ENCODE results near the gene CARMIL1.

The CARMIL1 gene

GRCh38 chr6:25312034-25312620 lies 33.0 kb downstream of the CARMIL1 start:
- no peak for DNase-seq

DNA sequence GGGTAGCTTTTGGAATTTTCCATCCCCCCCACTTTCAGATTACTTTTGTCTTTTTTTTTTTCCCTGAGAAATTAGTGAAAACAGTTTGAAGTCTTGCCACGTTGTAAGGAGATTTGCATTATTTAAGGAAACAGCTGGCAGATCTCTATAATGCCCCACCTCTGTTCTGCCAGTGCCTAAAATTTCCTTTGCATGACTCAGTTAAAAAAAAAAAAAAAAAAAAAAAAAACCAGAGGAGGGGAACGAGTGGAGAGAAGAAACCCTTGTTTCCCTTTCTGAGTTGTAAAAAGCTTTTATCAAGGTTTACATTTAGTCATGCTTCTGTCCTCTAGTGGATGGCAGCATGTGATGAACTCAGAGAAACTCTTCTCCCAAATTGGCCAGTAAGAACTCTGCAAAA lies 33.5 kb downstream of the CARMIL1 start:
- no peak for DNase-seq

DNA sequence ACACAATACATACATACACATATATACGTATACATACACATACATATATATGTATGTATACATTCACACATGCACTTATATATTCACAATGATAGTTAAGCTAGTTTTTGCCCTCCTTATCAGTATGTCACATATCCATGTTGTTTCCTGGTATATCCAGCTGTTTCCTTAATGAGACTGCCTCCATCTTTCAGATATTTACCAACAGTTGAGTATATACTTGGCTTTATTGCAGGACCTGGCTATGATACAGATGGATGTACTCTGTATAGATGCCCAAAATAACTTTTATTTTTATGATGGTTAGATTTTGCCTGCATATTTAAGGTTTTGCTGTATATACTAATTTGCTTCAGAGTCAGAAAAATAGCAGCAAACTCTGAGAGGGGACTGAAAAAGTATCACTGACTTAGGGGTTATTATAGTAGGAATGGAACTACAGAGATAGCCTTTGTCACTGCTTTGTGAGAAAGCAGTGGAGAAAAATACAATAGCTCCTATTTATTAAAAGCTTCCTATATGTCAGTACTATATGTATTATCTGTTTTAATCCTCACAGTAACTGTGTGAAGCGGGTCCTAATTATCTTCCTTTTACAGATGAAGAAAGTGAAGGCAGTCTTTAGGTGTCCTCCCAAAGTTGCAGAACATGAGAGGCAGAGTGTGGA lies 35.5 kb downstream of the CARMIL1 start:
- DNase-seq: no peak

GRCh38 chr6:25315194-25316177 lies 36.3 kb downstream of the CARMIL1 start:
- no peak for DNase-seq

- DNase-seq: no peak
Observed at GRCh38 chr6:25316626-25317025, 37.5 kb downstream of the CARMIL1 start.

- DNase-seq: no peak
Observed at GRCh38 chr6:25318589-25318988, 39.4 kb downstream of the CARMIL1 start.

GRCh38 chr6:25320459-25320858 lies 41.3 kb downstream of the CARMIL1 start:
- DNase-seq: no peak

GRCh38 chr6:25322692-25323091 lies 43.5 kb downstream of the CARMIL1 start:
- DNase-seq: no peak

DNA sequence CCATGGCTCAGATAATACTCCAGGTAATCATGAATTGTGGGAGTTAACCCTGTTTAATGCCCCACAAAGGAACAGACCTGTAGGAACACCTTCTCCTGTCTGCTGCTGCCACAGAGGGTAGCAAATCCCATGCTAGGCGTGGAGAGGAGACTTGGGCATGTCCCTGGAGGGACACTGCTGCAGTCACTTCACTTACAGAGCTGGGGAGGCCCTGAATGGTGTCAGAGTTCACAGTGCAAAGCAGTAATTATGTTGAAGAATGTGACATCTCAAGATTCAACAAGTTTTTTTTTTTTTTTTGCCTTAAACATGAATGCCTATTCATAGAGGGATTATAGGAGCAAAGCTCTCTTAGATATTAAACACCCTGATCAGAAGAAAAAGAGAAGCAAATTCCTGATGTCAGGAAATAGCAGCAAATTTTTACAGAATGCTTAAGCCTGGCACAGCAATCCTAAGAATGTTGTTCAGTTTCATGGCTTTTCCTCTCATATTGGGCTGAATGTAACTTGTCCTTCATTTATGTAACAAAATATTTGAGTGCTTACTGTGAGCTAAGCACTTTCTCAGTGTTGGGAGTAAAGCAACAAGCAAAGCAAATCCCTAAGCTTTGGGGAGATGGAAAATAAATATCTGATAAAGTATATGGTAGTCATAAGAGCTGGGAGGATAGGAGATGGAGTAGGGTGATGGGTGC lies 45.0 kb downstream of the CARMIL1 start:
- DNase-seq: no peak

DNA sequence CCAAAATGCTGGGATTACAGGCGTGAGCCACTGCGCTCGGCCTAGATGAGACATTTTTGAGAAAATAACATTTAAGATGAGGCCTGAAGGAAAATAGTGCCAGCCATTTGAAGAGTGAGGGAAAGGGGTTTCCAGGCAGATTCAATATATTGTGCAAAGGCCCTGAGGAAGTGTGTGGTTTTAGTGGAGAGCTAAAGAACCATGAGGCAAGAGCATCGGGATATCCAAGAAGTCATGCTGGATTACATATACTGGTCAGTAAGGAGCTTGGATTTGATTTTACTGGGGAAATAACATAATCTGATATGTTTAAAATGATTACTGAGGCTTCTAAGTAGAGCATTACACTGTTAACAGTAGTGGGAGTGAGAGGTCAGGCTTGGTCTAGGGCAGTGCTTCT lies 47.0 kb downstream of the CARMIL1 start:
- no peak for DNase-seq

GRCh38 chr6:25326960-25327359 lies 47.8 kb downstream of the CARMIL1 start:
- DNase-seq: no peak

GRCh38 chr6:25327432-25327831 lies 48.3 kb downstream of the CARMIL1 start:
- no peak for DNase-seq

- no peak for DNase-seq
Observed at GRCh38 chr6:25329161-25329817, 50.1 kb downstream of the CARMIL1 start.

- no peak for DNase-seq
Observed at GRCh38 chr6:25329982-25330381, 50.8 kb downstream of the CARMIL1 start.

DNA sequence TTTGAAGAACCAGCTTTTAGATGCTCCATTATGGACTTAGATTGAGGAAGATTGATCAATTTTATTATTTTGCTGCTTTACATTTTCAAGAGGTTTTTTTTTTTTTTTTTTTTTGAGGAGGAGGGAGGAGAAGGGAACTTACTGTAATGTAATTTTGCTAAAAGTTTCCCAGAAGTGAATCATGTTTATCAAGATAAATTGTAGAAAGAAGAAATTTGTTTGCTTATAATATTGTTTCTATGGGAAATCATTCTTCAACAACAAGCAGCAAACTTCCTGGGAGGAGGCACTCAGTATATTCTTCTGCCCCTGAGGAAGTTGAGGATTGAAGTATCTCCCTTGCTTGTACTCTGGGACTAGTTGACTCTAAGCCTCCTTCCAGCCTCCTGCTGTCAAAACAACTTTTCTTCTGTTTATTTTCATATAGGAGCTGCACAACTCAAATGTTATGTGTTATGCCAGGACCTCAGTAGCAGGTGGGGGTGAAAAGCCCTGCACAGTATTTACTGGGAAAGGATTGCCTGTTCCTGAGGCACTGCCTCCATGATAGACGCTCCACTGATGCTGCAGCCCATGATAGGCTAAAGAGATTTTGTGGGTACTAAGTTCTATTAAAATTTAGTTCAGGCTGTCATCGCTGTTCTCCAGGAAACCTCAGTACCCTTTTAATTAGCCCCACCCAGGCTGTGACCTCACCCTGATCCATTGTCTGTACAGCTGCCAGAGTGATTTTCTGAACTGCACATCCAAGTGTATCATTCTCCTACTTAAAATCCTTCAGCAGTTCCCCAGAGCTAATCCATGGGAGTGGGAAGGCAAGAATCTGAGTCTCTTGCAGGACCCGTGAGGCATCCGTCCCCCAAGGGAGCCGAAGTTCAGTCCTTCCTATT lies 51.9 kb downstream of the CARMIL1 start:
- DNase-seq: no peak

DNA sequence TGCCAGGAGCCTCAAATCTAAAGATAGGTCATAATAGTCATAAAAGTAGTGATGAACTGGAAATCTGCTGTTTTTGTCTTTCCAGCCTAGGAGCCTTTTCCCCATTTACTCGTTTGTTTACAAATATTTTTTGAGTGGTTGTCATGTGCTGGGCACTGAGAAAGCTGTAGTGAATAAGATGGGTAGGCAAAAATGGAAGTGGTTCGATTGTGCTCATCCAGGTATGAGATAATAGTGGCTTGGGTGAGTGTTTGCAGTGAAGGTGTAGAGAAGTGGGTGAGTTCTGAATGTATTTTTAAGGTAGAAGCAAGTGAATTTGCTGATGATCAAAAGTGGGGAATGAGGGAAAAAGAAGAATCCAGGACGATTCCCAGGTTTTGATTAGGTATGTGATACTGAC lies 53.0 kb downstream of the CARMIL1 start:
- DNase-seq: no peak

- DNase-seq: no peak
Observed at GRCh38 chr6:25332655-25333071, 53.5 kb downstream of the CARMIL1 start.

GRCh38 chr6:25333471-25333870 lies 54.3 kb downstream of the CARMIL1 start:
- DNase-seq: no peak

GRCh38 chr6:25334793-25335192 lies 55.6 kb downstream of the CARMIL1 start:
- no peak for DNase-seq

GRCh38 chr6:25336996-25337395 lies 57.8 kb downstream of the CARMIL1 start:
- DNase-seq: no peak

DNA sequence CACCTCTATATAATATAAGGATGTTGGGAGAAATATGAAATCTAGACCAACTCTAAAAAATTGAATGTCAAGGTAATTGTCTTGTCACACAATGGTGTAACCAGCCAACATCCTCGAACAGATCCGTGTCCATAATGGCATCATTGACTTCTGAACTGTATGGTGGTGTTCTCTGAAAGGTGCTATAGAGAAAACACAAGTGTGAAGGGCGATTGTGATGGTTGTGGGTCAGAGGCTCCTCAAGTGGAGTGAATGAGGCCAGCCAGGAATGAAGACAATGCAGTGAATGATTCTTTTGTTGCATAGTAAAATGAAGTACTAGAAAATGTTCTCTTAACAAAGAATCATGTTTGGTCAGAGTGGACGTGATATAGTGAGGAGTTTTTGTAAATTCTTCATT lies 58.3 kb downstream of the CARMIL1 start:
- no peak for DNase-seq
